GM18498 (cell line): ENCODE measurements around the gene IL10.

Source experiments
- ATAC-seq: cut with Tn5 transposase; IDR thresholded peaks from one replicate; pipeline ENCODE4 v1.9.1; 2021; ENCODE audit warnings: mild to moderate bottlenecking, moderate library complexity; ENCODE audit not compliant: unreplicated experiment

The IL10 gene

GRCh38 chr1:206772243-206772937 is at the start of gene IL10:
TSS of gene IL10 (minus strand) at chr1:206772494. CDS start at chr1:206772435, 59 bp downstream.
- ATAC-seq: no peak

GRCh38 chr1:206821493-206821892 is 49.2 kb upstream of the IL10 start:
- ATAC-seq: no peak

GRCh38 chr1:206816390-206817287 is 44.3 kb upstream of the IL10 start:
- ATAC-seq: peak; percentile 72

- no peak for ATAC-seq
Observed at GRCh38 chr1:206814716-206815341, 42.5 kb upstream of the IL10 start.

GRCh38 chr1:206812471-206812870 is 40.2 kb upstream of the IL10 start:
- no peak for ATAC-seq

DNA sequence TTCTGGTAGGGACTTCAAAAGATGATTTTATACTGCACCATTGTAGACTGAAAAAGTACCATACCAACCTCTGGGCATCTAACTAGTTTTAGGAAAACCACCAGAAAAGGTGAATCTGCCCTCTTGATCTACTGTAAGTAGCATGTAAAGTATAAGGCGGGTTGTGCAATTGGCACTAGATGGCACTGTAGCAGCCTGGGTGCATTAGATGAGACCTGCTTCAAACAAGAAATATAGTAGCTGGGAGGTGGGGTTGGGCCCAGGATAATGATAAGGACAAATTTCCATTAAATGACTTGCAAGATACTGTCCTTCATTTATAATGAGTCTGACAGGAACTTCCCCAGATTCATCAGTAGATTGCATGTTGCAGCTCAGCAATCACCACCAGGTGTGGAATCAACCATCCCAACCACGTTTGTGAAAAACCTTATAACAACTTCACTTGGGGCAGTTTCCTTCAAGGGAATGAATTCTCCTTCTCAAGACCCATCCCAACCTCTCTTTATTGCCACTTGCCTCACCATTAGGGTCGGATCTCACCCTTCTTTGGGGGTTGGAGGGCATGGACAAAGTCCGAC is 37.3 kb upstream of the IL10 start:
- no peak for ATAC-seq

DNA sequence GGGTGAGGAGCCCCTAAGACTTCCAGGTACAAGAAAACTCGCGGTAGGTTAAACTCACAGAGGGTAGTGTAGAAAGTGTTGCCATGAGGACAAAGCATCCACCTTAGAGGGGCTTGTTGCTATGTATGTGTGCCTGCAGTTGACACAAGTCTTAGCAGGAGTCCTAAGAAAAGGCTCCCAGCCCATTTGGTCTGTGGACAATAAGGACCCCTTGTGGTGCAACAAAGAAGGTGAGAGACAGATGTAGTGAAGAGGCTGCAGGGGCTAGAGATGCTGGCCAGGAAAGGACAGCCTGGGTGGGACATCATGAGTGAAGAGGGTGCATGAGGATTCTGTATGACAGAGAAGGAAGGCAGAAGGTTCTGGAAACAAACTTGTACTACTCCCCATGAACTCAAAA is 36.3 kb upstream of the IL10 start:
- ATAC-seq: peak; percentile 70

- no peak for ATAC-seq
Observed at GRCh38 chr1:206805357-206805756, 33.1 kb upstream of the IL10 start.

DNA sequence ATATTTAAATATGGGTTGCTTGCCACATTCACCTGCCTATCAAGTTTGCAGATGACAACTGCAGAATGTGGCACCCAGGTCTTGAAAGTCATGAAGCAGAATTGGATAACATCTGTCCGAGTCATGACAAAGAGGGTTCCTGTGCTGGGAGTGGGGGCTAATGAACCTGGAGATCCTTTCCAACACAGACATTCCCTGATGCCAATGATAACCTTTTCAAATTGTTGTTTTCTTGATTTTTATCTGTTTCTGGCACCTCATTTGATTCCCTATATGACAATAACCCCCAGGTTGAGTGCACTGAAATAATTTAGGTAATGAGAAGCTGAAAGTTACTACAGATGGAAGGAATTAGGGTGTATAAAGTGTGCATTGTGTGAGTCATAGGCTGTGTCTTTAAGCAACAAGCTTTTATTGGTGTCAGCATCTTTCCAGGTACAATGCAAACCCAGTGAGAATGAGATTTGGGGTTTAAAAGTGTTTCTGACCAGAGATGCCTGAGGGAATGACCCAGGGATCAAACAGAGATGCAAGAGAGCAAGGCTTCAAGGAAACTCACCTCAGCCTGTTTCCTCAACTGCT is 32.0 kb upstream of the IL10 start:
- no peak for ATAC-seq

- peak; percentile 98 for ATAC-seq
Observed at GRCh38 chr1:206803221-206803730, 31.0 kb upstream of the IL10 start.

DNA sequence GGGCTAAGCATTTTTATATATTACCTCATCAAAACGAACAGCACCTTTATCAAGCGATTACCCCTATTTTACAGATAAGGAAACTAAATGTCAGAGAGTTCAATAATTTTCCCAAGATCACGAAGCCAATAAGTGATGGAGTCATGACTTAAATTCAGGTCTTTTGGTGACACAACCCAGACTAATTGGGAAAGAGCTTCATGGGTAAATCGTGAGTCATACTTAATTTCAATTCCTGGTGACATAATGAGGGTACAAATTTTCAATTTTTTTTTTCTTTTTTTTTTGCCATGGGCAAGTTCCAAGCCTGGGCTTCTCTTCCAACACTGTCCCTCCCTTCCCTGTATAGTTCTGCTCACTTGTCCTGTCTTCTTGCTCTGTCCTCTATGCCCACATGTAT is 30.1 kb upstream of the IL10 start:
- no peak for ATAC-seq

DNA sequence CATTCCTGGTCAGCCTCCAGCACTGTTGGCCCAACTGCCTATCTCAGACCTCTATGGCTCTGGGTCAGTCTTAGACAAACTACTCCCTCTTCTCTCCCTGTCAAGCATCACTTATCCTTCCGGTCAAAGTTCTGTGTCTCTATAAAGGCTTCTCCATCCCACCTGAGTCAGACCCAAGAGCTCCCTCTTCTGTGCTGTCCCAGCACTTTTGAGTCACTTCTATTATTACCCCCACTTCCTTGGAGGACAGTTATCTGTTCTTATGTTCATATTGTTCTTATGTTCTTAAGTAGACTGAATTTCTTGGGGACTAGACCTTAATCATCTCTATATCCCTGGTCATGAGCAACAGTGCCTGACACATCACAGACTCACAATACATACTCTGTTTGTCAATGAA is 29.2 kb upstream of the IL10 start:
- ATAC-seq: no peak

- ATAC-seq: no peak
Observed at GRCh38 chr1:206800891-206801290, 28.6 kb upstream of the IL10 start.

DNA sequence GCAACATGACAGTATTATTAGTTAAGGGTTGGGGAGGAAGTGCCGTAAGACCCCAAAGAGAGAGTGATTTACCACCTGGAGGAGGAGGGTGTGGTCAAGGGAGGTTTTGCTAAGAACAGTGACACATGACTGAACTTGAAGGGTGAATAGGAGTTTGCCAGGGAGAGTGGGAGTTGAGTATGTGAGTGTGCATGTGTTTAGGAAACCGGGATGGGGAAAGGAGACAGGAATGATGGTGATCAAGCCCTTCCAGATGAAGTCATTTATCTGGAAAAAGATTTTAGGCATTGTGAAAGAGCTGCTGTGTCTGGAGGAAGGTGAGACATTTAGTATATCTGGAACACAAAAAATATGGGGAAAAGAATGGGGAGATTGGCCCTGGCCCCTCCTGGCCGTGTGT is 28.1 kb upstream of the IL10 start:
- ATAC-seq: no peak

DNA sequence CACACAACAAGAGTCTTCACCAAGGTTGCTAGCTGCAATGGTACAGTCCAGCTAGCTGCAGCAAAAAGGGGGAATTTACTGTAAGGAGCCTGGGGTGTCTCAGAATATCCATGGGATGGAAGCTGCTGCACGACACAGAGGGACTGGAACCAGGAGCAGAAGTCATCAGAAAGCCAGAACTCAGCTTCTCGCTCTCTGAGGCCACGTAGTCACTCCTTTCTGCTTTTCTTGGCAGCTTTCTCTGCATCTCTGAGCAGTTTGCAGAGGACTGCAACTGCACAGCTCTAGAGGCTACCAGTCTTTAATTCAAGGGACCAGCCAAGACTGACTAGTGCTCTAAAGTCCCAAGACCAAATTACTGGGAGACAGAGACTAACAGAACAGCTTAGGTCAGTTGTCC is 27.0 kb upstream of the IL10 start:
- ATAC-seq: no peak

GRCh38 chr1:206798384-206798996 is 26.2 kb upstream of the IL10 start:
- ATAC-seq: no peak

GRCh38 chr1:206797534-206798383 is 25.5 kb upstream of the IL10 start:
- no peak for ATAC-seq

DNA sequence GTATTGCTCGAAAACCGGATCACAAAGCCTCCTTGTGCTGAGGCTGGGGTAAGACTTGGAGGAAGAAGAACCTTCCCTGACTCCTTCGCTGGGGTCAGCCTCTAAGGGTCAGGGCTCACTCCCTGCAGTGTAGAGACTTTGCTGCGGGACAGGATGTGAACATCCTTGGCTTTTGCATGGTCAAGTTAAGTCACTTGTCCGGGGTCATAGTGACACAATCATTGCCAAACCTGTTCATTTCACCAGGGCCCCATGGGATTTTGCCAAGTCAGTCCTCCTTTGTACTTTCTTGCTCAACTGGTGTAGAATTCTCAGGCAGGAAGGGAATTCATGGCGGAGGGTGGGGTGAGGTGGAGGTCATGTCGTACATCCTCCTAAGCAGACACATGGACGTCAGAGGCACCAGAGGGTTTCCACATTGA is 24.7 kb upstream of the IL10 start:
- ATAC-seq: no peak

GRCh38 chr1:206796116-206796515 is 23.8 kb upstream of the IL10 start:
- ATAC-seq: no peak
